ENCODE data around the gene ZNF468.
"Not testable (repeated sequence)": the region's sequence is repeated elsewhere in the genome, so short reads cannot be mapped to it uniquely, and the experiment has no call there.

The ZNF468 gene

GRCh38 chr19:52857378-52858191 lies at the start of gene ZNF468:
TSS of gene ZNF468 (minus strand) at chr19:52857619. CDS start at chr19:52854272, 3,347 bp downstream.
- peak; percentile 61 for DNase-seq

DNA sequence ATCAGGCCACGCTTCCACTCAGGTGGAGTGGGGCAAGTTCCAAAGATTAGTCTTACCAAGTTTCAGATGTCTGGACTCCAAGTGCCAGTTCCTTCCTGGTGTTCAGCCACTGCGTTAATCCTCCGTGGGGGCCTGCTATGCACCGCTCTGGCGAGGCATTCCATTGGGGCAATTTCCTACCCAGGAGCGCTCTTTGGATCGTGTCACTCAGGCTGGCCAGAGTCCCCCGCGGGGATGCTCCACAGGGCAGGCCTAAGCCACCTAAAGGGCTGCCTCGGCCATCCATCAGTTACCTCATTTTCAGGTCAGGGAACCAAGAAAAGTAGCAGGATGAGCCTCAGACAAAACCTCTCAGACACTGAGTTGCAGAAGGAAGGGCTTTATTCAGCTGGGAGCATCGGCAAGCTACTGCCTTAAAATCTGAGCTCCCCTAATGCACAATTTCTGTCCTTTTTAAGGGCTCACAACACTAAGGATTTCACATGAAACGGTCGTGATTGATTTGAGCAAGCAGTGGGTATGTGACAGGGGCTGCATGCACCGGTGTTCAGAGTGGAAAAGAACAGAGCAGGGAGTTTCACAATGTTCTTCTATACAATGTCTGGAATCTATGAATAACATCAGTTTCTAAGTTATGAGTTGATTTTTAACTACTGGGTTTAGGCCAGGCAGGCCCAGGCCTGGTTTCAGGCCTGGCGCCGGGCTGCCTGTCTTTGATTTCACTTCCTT lies 46.8 kb upstream of the ZNF468 start:
- DNase-seq: not testable (repeated sequence)

GRCh38 chr19:52901842-52902241 lies 44.4 kb upstream of the ZNF468 start:
- no peak for DNase-seq

- not testable (repeated sequence) for DNase-seq
Observed at GRCh38 chr19:52898596-52898995, 41.2 kb upstream of the ZNF468 start.

GRCh38 chr19:52898101-52898500 lies 40.7 kb upstream of the ZNF468 start:
- no peak for DNase-seq

DNA sequence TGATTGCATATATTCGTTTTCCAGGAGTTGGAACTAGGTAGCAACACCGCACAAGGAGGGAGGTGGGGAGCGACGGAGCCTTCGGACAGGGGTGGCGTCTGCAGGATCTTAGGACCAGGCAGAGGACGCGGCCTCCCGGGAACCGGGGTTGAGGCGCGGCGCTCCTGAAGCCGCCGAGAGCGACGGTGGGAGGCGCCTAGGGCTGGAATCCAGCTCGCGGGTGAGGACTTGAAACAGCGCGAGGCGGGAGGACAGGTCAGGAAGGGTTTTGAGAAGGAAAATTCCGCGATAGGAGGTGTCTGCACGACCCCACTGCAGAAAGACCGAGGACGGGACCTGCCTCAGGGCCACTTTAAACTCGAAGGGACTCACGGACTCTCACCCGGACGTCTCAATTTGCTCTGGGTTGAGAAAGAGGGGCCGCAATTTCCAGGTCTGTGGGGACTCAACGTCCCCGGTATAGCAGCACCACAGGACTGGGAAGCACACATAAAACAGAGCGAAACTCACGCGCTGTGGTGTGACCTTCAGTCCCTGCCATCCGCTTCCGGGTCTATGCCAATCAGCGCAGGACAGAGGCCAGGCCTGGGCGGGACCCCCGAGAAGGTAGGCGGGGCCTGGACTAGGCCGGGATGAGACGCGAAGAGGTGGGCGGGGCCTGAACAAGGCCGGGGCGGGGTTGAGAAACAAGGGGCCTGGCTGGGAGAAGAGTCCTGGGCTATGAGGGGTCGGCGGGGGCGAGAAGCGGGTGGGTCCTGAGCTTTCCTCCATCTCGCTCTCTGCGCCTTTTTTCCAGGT lies 39.9 kb upstream of the ZNF468 start, which contains the start of gene ZNF320:
Gene ZNF320 (minus strand): TSS at position 498 of the 798 bp plus-strand sequence. CDS start 7,380 bp downstream, outside the sequence.
- DNase-seq: peak; percentile 93

DNA sequence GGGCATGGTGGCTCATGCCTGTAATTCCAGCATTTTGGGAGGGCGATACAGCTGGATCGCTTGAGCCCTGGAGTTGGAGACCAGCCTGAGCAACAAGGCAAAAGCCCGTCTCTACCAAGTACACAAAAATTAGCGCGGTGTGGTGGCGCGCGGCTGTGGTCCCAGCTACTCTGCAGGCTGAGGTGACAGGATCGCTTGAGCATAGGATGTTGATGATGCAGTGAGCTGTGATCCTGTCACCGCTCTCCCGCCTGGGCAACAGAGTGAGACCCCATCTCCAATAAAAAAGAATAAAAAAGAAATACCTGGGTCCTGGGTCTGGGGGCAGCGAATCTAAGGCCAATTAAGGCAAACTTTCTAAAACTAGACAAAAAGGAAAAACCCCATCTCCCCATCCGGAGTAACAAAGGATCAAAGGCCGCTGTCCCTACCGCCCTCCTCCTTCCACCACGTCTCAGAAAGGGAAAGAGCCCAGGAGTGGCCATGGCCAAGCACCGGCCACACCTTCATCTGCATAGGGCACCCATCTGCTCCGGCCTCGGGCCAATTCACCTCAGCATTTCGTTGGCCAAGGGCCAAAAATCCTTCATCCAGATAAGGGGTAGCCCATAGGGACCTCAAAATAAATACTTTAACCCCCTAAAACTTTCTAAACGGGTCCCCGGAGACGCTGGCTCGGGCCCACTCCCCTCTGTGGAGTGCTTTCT lies 39.2 kb upstream of the ZNF468 start:
- DNase-seq: peak; percentile 14

DNA sequence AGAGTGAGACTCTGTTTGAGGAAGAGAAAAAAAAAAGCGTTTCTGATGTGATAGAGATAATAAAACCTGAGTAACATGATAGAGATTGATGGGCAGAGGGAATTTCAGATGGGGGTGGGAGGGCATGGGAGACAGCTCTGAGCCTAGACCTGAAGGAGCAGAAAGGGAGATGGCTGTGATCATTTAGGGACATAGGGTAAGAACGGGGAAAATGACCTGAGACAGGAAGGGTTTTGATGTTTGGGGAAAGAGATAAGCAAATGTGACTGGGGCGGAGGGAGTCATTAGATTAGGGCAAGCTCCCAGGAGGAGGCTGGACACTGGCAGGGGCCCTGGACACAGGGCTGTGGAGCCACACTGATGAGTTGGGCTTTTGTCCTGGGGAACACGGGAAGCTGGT lies 33.9 kb upstream of the ZNF468 start:
- DNase-seq: no peak

DNA sequence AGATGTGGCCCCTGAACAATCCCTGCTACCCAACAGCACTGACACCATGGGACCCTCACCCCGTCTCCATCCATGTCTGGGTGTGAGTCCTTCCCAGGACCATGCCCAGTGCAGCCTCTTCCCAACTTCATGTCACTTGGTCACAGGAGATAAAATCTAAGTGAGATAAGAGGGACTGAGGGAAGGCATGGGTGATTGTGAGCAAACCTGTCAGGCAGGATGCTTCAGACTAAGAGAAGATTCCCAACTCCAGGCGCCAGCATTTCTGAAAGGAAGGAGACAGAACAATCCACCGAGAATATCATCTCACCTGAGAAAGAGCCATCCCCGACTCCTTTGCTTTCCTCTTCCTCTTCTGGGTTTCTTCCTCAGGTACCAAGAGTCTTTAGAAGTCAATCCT lies 32.5 kb upstream of the ZNF468 start:
- no peak for DNase-seq

DNA sequence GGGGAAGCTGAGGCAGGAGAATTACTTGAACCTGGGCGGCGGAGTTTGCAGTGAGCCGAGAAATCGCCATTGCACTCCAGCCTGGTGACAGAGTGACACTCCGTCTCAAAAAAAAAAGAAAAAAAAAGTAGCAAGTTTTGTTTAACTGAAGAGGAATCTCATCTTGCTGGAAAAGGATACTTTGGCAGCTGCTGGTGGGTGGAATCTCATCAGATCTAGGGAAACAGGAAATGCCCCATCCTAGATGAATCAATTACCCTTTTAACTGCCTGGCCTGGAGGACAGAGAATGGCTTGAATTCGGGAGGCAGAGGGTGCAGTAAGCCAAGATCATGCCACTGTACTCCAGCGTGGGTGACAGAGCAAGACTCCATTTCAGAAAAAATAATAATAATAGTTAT lies 31.7 kb upstream of the ZNF468 start:
- DNase-seq: no peak

- DNase-seq: no peak
Observed at GRCh38 chr19:52880895-52881389, 23.5 kb upstream of the ZNF468 start.

DNA sequence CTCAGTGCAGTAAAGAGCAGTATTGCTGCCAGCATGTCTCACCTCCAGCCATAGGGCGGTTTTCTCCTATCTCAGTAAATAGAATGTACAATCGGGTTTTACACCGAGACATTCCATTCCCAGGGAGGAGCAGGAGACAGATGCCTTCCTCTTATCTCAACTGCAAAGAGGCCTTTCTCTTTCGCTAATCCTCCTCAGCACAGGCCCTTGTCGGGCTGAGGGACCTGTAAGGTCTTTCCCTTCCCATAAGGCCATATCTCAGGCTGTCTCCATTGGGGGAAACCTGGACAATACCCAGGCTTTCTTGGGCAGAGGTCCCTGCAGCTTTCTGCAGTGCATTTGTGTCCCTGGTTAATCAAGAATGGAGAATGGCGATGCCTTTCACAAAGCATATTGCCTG lies 15.6 kb upstream of the ZNF468 start:
- DNase-seq: not testable (repeated sequence)

- no peak for DNase-seq
Observed at GRCh38 chr19:52871466-52871865, 14.0 kb upstream of the ZNF468 start.

DNA sequence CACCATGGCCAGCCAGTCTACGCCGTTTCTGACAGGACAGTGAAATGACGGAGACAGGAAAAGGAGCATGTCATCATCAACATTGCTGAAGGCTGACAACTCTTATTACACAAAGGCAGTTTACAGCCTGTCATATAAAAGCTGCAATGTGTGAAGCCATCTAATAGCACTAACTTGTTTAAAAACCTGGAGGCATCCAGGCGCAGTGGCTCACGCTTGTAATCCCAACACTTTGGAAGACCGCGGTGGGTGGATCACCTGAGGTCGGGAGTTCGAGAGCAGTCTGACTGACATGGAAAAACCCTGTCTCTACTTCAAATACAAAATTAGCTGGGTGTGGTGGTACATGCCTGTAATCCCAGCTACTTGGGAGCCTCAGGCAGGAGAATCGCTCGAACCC lies 10.6 kb upstream of the ZNF468 start:
- DNase-seq: not testable (repeated sequence)

- DNase-seq: peak; percentile 7
Observed at GRCh38 chr19:52856540-52857377, 660 bp downstream of the ZNF468 start.

DNA sequence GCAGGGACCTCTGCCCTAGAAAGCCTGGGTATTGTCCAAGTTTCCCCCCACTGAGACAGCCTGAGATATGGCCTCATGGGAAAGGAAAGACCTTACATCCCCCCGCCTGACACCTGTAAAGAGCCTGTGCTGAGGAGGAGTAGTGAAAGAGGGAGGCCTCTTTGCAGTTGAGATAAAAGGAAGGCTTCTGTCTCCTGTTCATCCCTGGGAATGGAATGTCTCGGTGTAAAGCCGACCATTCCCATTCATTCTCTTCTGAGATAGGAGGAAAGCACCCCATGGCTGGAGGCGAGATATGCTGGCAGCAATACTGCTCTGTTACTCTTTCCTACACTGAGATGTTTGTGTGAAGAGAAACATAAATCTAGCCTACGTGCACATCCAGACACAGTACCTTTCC lies 10.1 kb downstream of the ZNF468 start:
- not testable (repeated sequence) for DNase-seq

DNA sequence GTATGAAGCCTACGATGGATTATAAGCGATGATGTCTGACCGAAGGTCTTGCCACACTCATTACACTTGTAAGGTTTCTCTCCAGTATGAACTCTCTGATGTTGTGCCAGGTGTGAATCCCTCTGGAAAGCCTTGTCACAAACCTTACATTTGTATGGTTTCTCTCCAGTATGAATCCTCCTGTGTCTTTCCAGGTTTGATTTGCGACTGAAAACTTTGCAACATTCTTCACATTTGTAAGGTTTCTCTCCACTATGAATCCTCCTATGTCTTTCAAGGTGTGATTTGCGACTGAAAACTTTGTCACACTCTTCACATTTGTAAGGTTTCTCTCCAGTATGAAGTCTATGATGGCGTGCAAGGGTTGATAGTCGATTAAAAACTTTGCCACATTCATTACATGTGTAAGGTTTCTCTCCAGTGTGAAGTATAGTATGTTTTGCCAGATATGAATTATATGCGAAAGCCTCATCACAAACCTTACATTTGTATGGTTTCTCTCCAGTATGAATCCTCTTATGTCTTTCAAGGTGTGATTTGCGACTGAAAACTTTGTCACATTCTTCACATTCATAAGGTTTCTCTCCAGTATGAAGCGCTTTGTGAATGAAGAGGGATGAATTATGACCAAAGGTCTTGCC lies 16.5 kb downstream of the ZNF468 start:
- DNase-seq: not testable (repeated sequence)

DNA sequence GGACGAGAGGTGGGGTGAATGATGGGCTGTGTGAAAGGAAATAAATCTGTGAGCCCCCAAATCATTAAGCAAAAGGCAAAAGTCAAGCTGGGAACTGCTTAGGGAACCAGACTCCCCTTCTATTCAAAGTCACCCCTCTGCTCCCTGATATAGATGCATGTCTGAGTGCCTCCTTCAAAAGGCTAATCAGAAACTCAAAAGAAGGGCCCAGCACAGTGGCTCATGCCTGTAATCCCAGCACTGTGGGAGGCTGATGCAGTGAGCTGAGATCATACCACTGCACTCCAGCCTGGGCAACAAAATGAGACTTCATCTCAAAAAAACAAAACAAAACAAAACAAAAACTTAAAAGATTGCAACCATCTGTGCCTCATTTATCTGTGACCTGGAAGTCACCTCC lies 23.1 kb downstream of the ZNF468 start:
- DNase-seq: not testable (repeated sequence)

DNA sequence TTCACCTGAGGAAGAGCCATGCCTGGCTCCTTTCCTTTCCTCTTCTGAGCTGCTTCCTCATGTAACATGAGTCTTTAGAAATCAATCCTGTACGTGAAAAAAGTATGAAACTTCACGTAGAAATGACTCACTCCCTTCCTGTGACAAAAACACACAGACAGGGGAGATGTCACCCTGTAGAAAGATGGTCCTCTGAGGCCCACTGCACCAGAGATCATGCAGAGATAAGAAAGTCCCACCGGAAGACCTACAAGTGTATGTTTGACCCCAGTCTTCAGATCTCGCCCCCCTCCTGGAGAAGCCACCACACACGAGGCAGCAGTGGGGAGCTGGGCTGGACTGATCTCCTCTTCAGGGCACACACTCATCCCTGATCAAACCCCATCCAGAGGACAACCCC lies 23.9 kb downstream of the ZNF468 start:
- not testable (repeated sequence) for DNase-seq

GRCh38 chr19:52829866-52830265 lies 27.6 kb downstream of the ZNF468 start:
- not testable (repeated sequence) for DNase-seq

DNA sequence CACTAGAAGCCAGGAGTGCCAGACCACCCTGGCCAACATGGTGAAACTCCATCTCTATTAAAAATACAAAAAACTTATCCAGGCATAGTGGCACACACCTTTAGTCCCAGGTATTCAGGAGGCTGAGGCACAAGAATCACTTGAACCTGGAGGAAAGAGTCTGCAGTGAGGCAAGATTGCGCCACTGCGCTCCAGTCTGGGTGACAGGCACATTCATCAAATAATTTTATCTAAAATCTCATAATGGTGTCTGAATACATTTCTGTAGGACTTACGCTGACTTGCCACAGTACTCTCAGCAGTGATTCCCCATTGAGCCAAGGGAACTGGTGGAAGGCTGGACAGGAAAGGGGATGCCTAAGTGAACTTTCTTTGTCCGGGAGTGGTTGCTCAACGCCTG lies 31.7 kb downstream of the ZNF468 start:
- no peak for DNase-seq
